H9 (cell line): Measurements from ENCODE around the gene PRKRA. TPM values are rescaled to one million over a fixed set of nuclear protein-coding genes. Genes with fewer than 3 reads are reported as not detected.

Source experiments
- DNase-seq: peaks from one replicate; pipeline ENCODE4 v3.0.0-alpha.2; 2017
- H2AFZ ChIP-seq: one replicate; pipeline ENCODE4 v1.6.1; 2013; ENCODE audit warnings: mild to moderate bottlenecking, low read length, control low read depth, moderate library complexity
- H2AK5ac ChIP-seq: 2 replicates; pipeline ENCODE4 v1.6.1; 2013; ENCODE audit warnings: low read length, control low read depth, mixed read lengths; ENCODE audit not compliant: insufficient read length
- H2BK120ac ChIP-seq: one replicate; pipeline ENCODE4 v1.6.1; 2013; ENCODE audit warnings: low read depth, mild to moderate bottlenecking, low read length, control low read depth, inconsistent platforms; ENCODE audit not compliant: poor library complexity, severe bottlenecking
- H2BK12ac ChIP-seq: 2 replicates; pipeline ENCODE4 v1.6.1; 2013; ENCODE audit warnings: low read length, control low read depth, mixed read lengths, low read depth; ENCODE audit not compliant: insufficient read length
- H2BK15ac ChIP-seq: 2 replicates; pipeline ENCODE4 v1.6.1; 2013; ENCODE audit warnings: low read depth, low read length, control low read depth
- H2BK20ac ChIP-seq: one replicate; pipeline ENCODE4 v1.6.1; 2013; ENCODE audit warnings: low read depth, mild to moderate bottlenecking, low read length, control low read depth, inconsistent platforms; ENCODE audit not compliant: poor library complexity, severe bottlenecking
- H2BK5ac ChIP-seq: 2 replicates; pipeline ENCODE4 v1.6.1; 2013; ENCODE audit warnings: low read length, control low read depth, mixed read lengths; ENCODE audit not compliant: insufficient read length
- H3K14ac ChIP-seq: 2 replicates; pipeline ENCODE4 v1.6.1; 2013; ENCODE audit warnings: low read length, control low read depth; ENCODE audit not compliant: insufficient read depth
- H3K18ac ChIP-seq: 2 replicates; pipeline ENCODE4 v1.6.1; 2013; ENCODE audit warnings: low read depth, mild to moderate bottlenecking, mixed read lengths, low read length, control low read depth; ENCODE audit not compliant: insufficient read length
- H3K23ac ChIP-seq: 2 replicates; pipeline ENCODE4 v1.6.1; 2013; ENCODE audit warnings: low read length, control low read depth, mixed read lengths, low read depth; ENCODE audit not compliant: insufficient read length
- H3K23me2 ChIP-seq: 2 replicates; pipeline ENCODE4 v1.6.1; 2013; ENCODE audit warnings: low read depth, mild to moderate bottlenecking, mixed read lengths, low read length, control low read depth; ENCODE audit not compliant: insufficient read length, poor library complexity, severe bottlenecking
- H3K27ac ChIP-seq: 2 replicates; pipeline ENCODE4 v1.5.1; 2013; ENCODE audit warnings: low read length, control low read depth, mixed read lengths, low read depth; ENCODE audit not compliant: insufficient read length
- H3K27me3 ChIP-seq: 2 replicates; pipeline ENCODE4 v1.6.1; 2013; ENCODE audit warnings: low read length, control low read depth, inconsistent platforms; ENCODE audit not compliant: insufficient read depth
- H3K4ac ChIP-seq: 2 replicates; pipeline ENCODE4 v1.6.1; 2013; ENCODE audit warnings: low read depth, mild to moderate bottlenecking, control low read depth, inconsistent platforms, low read length, moderate library complexity
- H3K4me1 ChIP-seq: 2 replicates; pipeline ENCODE4 v1.6.1; 2013; ENCODE audit warnings: low read length, control low read depth, inconsistent platforms; ENCODE audit not compliant: insufficient read depth
- H3K4me2 ChIP-seq: 2 replicates; pipeline ENCODE4 v1.6.1; 2013; ENCODE audit warnings: low read length, control low read depth, mixed read lengths; ENCODE audit not compliant: insufficient read length, insufficient read depth
- H3K56ac ChIP-seq: 2 replicates; pipeline ENCODE4 v1.6.1; 2013; ENCODE audit warnings: low read depth, mild to moderate bottlenecking, mixed read lengths, low read length, control low read depth; ENCODE audit not compliant: insufficient read length
- H3K79me1 ChIP-seq: 2 replicates; pipeline ENCODE4 v1.6.1; 2013; ENCODE audit warnings: low read depth, mild to moderate bottlenecking, moderate library complexity, low read length, control low read depth, inconsistent platforms; ENCODE audit not compliant: insufficient read depth, poor library complexity, severe bottlenecking
- H3K79me2 ChIP-seq: 2 replicates; pipeline ENCODE4 v1.6.1; 2013; ENCODE audit warnings: low read length, control low read depth, inconsistent platforms; ENCODE audit not compliant: insufficient read depth
- H3K9ac ChIP-seq: 2 replicates; pipeline ENCODE4 v1.6.1; 2013; ENCODE audit warnings: low read length, control low read depth, mixed read lengths; ENCODE audit not compliant: insufficient read length; ENCODE audit errors: extremely low read depth
- H3K9me3 ChIP-seq: one replicate; pipeline ENCODE4 v1.6.1; 2013; ENCODE audit warnings: low read depth, low read length, inconsistent platforms; ENCODE audit not compliant: control insufficient read depth
- H3T11ph ChIP-seq: one replicate; pipeline ENCODE4 v1.6.1; 2013; ENCODE audit warnings: mild to moderate bottlenecking, low read length, control low read depth, inconsistent platforms
- H4K20me1 ChIP-seq: one replicate; pipeline ENCODE4 v1.6.1; 2013; ENCODE audit not compliant: control insufficient read depth, insufficient read length, insufficient read depth
- H4K5ac ChIP-seq: 2 replicates; pipeline ENCODE4 v1.6.1; 2013; ENCODE audit warnings: low read depth, mild to moderate bottlenecking, mixed read lengths, low read length, control low read depth; ENCODE audit not compliant: insufficient read length
- H4K8ac ChIP-seq: replicated peaks from 2 replicates; pipeline ENCODE4 v1.6.1; 2013; ENCODE audit warnings: low read length, control low read depth, mixed read lengths, low read depth; ENCODE audit not compliant: insufficient read length
- H4K91ac ChIP-seq: 2 replicates; pipeline ENCODE4 v1.6.1; 2013; ENCODE audit warnings: low read depth, mild to moderate bottlenecking, moderate library complexity, mixed read lengths, low read length, control low read depth; ENCODE audit not compliant: insufficient read length
- H3K27ac Mint-ChIP-seq, 3 experiments: 2 replicates in 2 of 3; 3 replicates in 1 of 3; pipeline ENCODE4 v1.8.0; 2020 to 2021; ENCODE audit warnings: mixed read lengths in 3 of 3, mild to moderate bottlenecking in 1 of 3, moderate library complexity in 1 of 3
- H3K27me3 Mint-ChIP-seq: 2 replicates; pipeline ENCODE4 v1.8.0; 2021; ENCODE audit warnings: low read depth, mild to moderate bottlenecking, moderate library complexity, mixed read lengths
- H3K36me3 Mint-ChIP-seq, 3 experiments: 2 replicates in 2 of 3; 3 replicates in 1 of 3; pipeline ENCODE4 v1.8.0; 2020 to 2021; ENCODE audit warnings: low read depth in 3 of 3, mixed read lengths in 3 of 3; ENCODE audit not compliant: insufficient read depth in 1 of 3
- H3K4me1 Mint-ChIP-seq, 2 experiments: 2 replicates each; pipeline ENCODE4 v1.8.0; 2020; ENCODE audit warnings: mixed read lengths in 2 of 2
- H3K4me3 Mint-ChIP-seq, 2 experiments: 2 replicates in 1 of 2; 3 replicates in 1 of 2; pipeline ENCODE4 v1.8.0; 2020 to 2021; ENCODE audit warnings: mild to moderate bottlenecking in 2 of 2, mixed read lengths in 2 of 2, moderate library complexity in 1 of 2
- H3K9me3 Mint-ChIP-seq, 2 experiments: 2 replicates in 1 of 2; 3 replicates in 1 of 2; pipeline ENCODE4 v1.8.0; 2020; ENCODE audit warnings: mild to moderate bottlenecking in 2 of 2, mixed read lengths in 2 of 2, moderate library complexity in 1 of 2
- CTCF ChIP-seq: fragments of 200-600 bp; sonication (generic); conservative IDR thresholded peaks from 3 replicates; pipeline ENCODE4 v1.8.0; 2021; ENCODE audit warnings: antibody characterized with exemption, mild to moderate bottlenecking
- WGBS: extraction: QIAGEN DNeasy Blood & Tissue Kit; methylation state at CpG from one replicate; pipeline ENCODE4 v1.1.7; 2013; ENCODE audit warnings: missing lambda C conversion rate, low lambda C conversion rate, mixed read lengths; ENCODE audit not compliant: insufficient read length; ENCODE audit errors: extremely low coverage; 5-methylcytosine and 5-hydroxymethylcytosine counted together
- total RNA-seq: library from RNA; stranded (reverse); gene quantifications from 2 replicates; pipeline ENCODE4 v1.2.1, GENCODE V29; 2021

PRKRA gene
- total RNA-seq, 1 experiment from 2014 or later = 61.5 TPM

GRCh38 chr2:178450524-178450773 lies 526 bp downstream of the PRKRA start:
- Histone ChIP-seq H4K91ac (no peak overlapping the region), H3K9me3 (no peaks in the 10 kb centered on the region), H3K56ac (no peak overlapping the region), H2BK15ac (no peak overlapping the region), H3K14ac (0 out of 2 replicates have a peak overlapping the region, but pooled peaks have one; percentile 10), H2AFZ (no peak overlapping the region), H3K4me2 (peak overlapping the region; percentile 98), H3K18ac (no peak overlapping the region), H3K23ac (no peak overlapping the region), H3K79me1 (no peaks in the 10 kb centered on the region), H3K27me3 (no peaks in the 10 kb centered on the region), H4K5ac (no peak overlapping the region), H3K27ac (no peak overlapping the region), H2BK120ac (no peak overlapping the region), H2AK5ac (no peak overlapping the region), H3K79me2 (peaks cover 6% of the 10 kb centered on the region; the same call in 1 of the 2 replicates), H3T11ph (no peak overlapping the region), H4K8ac (no peak overlapping the region), H3K23me2 (peaks cover 9% of the 10 kb centered on the region), H3K4me1 (no peaks in the 10 kb centered on the region), H4K20me1 (no peaks in the 10 kb centered on the region), H3K9ac (peak overlapping the region; percentile 80), H3K4ac (no peak overlapping the region), H2BK5ac (no peak overlapping the region), H2BK12ac (no peak overlapping the region), H2BK20ac (no peak overlapping the region)
- Mint-ChIP-seq H3K9me3 (no peaks in the 10 kb centered on the region), H3K27ac (peak overlapping the region; percentile 65 to 91 (median 78); a peak in 5 of 7 replicates), H3K4me1 (peaks cover 19 to 22% of the 10 kb centered on the region in 2 experiments), H3K27me3 (no peaks in the 10 kb centered on the region), H3K36me3 (peaks cover 14 to 36% (median 32%) of the 10 kb centered on the region in 3 experiments; a peak in 5 of 7 replicates), H3K4me3 (peak overlapping the region; percentile 83 to 90)
- WGBS = no CpG with 5 or more reads among the region's 25 CpGs
- DNase-seq = no peak
- no peak for TF ChIP-seq CTCF
